ENCODE results near the gene GJB4. TPM values are rescaled to one million over a fixed set of nuclear protein-coding genes. Genes with fewer than 3 reads are reported as not detected.

GJB4 gene
- total and polyA plus RNA-seq, 4 donors = not detected

GRCh38 chr1:34794001-34794789 lies 34.7 kb downstream of the GJB4 start (continued):
- TF ChIP-seq CTCF (IDR thresholded peaks at IDR 0.05; ENCODE audit: low read depth, low read length, missing input control) = no peak
- no peak for TF ChIP-seq NR2F2 (IDR thresholded peaks at IDR 0.05)
- no peak for TF ChIP-seq SP1 (IDR thresholded peaks at IDR 0.05)
- no peak for TF ChIP-seq HNF4G (IDR thresholded peaks at IDR 0.05)
- no peak for TF ChIP-seq HNF4A (conservative IDR thresholded peaks at IDR 0.05)
- no peak for TF ChIP-seq EGR1 (IDR thresholded peaks at IDR 0.05; ENCODE audit: low read depth in 2 of 2)
- TF ChIP-seq GABPA (IDR thresholded peaks at IDR 0.05 in 1 of 2, conservative IDR thresholded peaks at IDR 0.05 in 1 of 2) = no peak
- TF ChIP-seq RXRA (IDR thresholded peaks at IDR 0.05) = no peak
- no peak for TF ChIP-seq FOXA2 (IDR thresholded peaks at IDR 0.05)

GRCh38 chr1:34794790-34795180 lies 35.2 kb downstream of the GJB4 start:
- H3K9ac ChIP-seq (ENCODE audit: low read depth in 1 of 2, low read length in 2 of 2) = no peak overlapping the region
- H3K4me3 ChIP-seq (ENCODE audit: low read depth in 1 of 3, low read length in 3 of 3) = no peak overlapping the region
- H3K27me3 ChIP-seq (ENCODE audit: control insufficient read depth in 4 of 4, insufficient read depth in 4 of 4, low read length in 3 of 4) = no peaks in the 10 kb centered on the region
- H3K9me3 ChIP-seq (ENCODE audit: control insufficient read depth in 4 of 4, low read length in 3 of 4) = no peaks in the 10 kb centered on the region
- H3K36me3 ChIP-seq (ENCODE audit: control insufficient read depth in 4 of 4, insufficient read depth in 3 of 4, low read depth in 1 of 4, low read length in 3 of 4) = peaks cover 0 to 3% (median 0%) of the 10 kb centered on the region in 4 donors
- 91% methylated on average over 12 of the region's 12 CpGs for WGBS
- no peak for DNase-seq (ENCODE audit: low spot score)
- H3K4me1 ChIP-seq (ENCODE audit: control insufficient read depth in 4 of 4, insufficient read depth in 4 of 4, low read length in 3 of 4) = peaks cover 0 to 5% (median 2%) of the 10 kb centered on the region in 4 donors
- TF ChIP-seq FOXA1 (IDR thresholded peaks at IDR 0.05) (no peak), ATF3 (IDR thresholded peaks at IDR 0.05) (no peak), GABPA (IDR thresholded peaks at IDR 0.05 in 1 of 2, conservative IDR thresholded peaks at IDR 0.05 in 1 of 2) (no peak), NR2F2 (IDR thresholded peaks at IDR 0.05) (no peak), SP1 (IDR thresholded peaks at IDR 0.05) (no peak), CTCF (IDR thresholded peaks at IDR 0.05; ENCODE audit: low read depth, low read length, missing input control) (no peak), TAF1 (conservative IDR thresholded peaks at IDR 0.05) (no peak), YY1 (IDR thresholded peaks at IDR 0.05) (no peak), FOXA2 (IDR thresholded peaks at IDR 0.05) (no peak), MAX (IDR thresholded peaks at IDR 0.05) (no peak), JUND (IDR thresholded peaks at IDR 0.05) (no peak), RAD21 (IDR thresholded peaks at IDR 0.05) (no peak), ZBTB33 (IDR thresholded peaks at IDR 0.05) (no peak), HNF4A (conservative IDR thresholded peaks at IDR 0.05) (no peak), EGR1 (IDR thresholded peaks at IDR 0.05; ENCODE audit: low read depth in 2 of 2) (no peak), REST (IDR thresholded peaks at IDR 0.05) (no peak), RXRA (IDR thresholded peaks at IDR 0.05) (no peak)
- H3K27ac ChIP-seq (ENCODE audit: low read depth in 1 of 2, low read length in 2 of 2) = no peak overlapping the region
